Dendritic cell treated with granulocyte-macrophage colony-stimulating factor and Interleukin-4, amounts not matched to agents 40 ng/mL and 50 ng/mL, for 4 days (primary cell): Measurements from ENCODE around the gene CDK13.
A peak's percentile ranks its signal among the peaks of the same experiment; 100 is the strongest.

Source experiments
- H3K27ac Mint-ChIP-seq: one replicate; pipeline ENCODE4 v1.8.0; 2022; ENCODE audit warnings: mild to moderate bottlenecking, mixed read lengths
- H3K27me3 Mint-ChIP-seq: one replicate; pipeline ENCODE4 v1.8.0; 2022; ENCODE audit warnings: mild to moderate bottlenecking, mixed read lengths
- H3K36me3 Mint-ChIP-seq: one replicate; pipeline ENCODE4 v1.8.0; 2022; ENCODE audit warnings: low read depth, mixed read lengths
- H3K4me1 Mint-ChIP-seq: one replicate; pipeline ENCODE4 v1.8.0; 2022; ENCODE audit warnings: low read depth, mixed read lengths
- H3K4me3 Mint-ChIP-seq: one replicate; pipeline ENCODE4 v1.8.0; 2022; ENCODE audit warnings: mild to moderate bottlenecking, moderate library complexity, mixed read lengths
- H3K9me3 Mint-ChIP-seq: one replicate; pipeline ENCODE4 v1.8.0; 2022; ENCODE audit warnings: mixed read lengths
- intact Hi-C: fragments of 100-400 bp; cut with micrococcal nuclease; formaldehyde crosslinking; loops from one replicate; pipeline ENCODE4 v1.15.0; 2022

CDK13 gene

DNA sequence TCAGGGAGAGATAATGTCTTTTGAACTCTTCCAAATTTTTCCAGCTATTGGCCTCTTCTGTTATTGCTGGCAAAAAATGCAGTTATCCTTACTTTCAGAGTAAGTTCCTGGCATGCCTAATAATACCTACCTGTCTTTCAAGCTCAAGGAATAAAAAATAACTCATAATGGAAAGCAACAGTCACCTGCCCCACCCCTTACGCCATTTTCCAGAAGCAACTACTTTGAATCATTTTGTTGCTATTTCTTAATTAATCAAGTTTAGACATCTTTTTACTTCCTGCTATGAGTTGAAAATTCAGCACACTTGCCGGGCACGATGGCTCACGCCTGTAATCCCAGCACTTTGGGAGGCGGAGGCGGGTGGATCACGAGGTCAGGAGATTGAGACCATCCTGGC, 23.0 kb upstream of the CDK13 start:
- intact Hi-C loops, result no loop called here
- Mint-ChIP-seq H3K27me3 (peaks cover 2% of the 10 kb centered on the region), H3K4me3 (no peak overlapping the region), H3K27ac (no peak overlapping the region), H3K36me3 (no peaks in the 10 kb centered on the region), H3K9me3 (no peaks in the 10 kb centered on the region), H3K4me1 (no peaks in the 10 kb centered on the region)

DNA sequence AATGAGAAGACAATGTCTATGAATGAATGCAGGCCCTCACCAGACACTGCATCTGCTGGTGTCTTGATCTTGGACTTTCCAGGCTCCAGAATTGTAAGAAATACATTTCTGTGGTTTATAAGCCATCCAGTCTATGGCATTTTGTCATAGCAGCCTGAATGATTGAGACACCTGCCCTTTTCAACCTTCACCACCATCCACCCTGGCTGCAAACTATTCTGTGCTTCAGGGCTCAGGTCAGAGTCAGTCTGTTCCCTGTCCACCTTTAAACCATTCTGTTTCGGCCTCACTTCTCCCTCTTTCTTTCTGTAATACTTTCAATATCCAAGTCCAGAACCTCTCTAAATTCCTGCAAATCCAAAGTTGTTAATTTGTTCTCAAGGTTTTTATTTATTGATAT, 15.9 kb upstream of the CDK13 start:
- Mint-ChIP-seq H3K9me3 (no peaks in the 10 kb centered on the region), H3K36me3 (no peaks in the 10 kb centered on the region), H3K4me1 (peaks cover 5% of the 10 kb centered on the region), H3K4me3 (no peak overlapping the region), H3K27me3 (no peaks in the 10 kb centered on the region), H3K27ac (no peak overlapping the region)
- intact Hi-C loops, result no loop called here

DNA sequence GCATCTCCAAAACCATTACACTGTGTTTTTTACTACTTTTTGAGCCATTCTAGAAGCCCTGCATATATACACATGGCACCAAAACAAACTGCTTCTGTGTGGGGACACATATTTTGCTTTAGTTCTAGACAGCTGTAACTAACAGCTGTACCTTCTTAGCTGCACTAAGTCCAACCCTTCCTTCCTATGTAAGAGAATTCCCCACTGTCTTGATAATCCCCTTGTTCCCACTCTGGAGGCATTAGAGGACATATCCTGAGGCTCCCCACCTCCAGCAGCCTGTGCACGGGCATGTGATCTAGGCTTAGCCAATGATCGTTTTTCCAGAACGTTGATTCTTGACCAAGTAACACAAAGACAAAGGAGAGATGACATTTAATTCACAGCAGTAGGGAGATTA, 13.3 kb upstream of the CDK13 start:
- intact Hi-C loops, result no loop called here
- no peak overlapping the region for H3K27ac Mint-ChIP-seq
- peaks cover 5% of the 10 kb centered on the region for H3K4me1 Mint-ChIP-seq
- no peaks in the 10 kb centered on the region for H3K27me3 Mint-ChIP-seq
- no peaks in the 10 kb centered on the region for H3K36me3 Mint-ChIP-seq
- H3K4me3 Mint-ChIP-seq, result no peak overlapping the region
- H3K9me3 Mint-ChIP-seq, result no peaks in the 10 kb centered on the region

DNA sequence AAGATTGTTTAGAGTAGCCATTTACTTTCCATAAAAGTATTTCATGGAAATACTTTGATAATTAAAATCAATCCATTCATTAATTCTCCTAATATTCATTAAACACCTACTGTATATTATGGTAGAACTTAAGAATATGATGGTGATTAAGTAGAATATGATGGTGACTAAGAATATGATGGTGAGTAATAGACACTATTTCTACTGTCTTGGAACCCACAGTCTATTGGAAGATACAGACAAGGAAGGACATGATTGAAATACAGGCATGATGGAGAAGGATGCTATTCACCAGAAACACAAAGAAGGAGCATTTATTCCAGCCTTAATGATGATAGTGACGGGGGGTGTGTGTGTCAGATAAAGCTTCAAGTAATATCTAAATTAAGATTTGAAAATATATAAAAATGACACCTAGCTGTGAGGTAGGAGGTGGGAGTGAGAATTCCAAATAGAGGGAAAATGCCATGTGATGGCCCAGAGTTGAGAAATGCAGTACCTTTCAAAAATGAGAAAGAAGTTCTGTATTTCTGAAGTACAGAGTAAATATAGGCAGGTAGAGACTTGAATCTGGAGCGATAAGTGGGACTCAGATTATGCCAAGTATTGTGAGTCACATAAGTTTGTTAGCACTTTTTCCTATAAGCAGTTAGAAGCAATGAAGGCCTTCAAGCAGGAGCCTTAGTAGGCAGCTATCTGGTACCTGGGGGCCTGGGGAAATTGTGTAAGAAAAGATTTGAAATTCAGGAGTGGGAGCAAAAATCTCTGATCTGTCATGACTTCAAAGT, 12.5 kb upstream of the CDK13 start:
- intact Hi-C loops, result no loop called here
- no peaks in the 10 kb centered on the region for H3K27me3 Mint-ChIP-seq
- no peaks in the 10 kb centered on the region for H3K9me3 Mint-ChIP-seq
- no peak overlapping the region for H3K27ac Mint-ChIP-seq
- H3K4me3 Mint-ChIP-seq, result no peak overlapping the region
- H3K36me3 Mint-ChIP-seq, result no peaks in the 10 kb centered on the region
- peaks cover 5% of the 10 kb centered on the region for H3K4me1 Mint-ChIP-seq

- H3K27ac Mint-ChIP-seq, result no peak overlapping the region
- no peaks in the 10 kb centered on the region for H3K36me3 Mint-ChIP-seq
- peaks cover 1% of the 10 kb centered on the region for H3K4me1 Mint-ChIP-seq
- intact Hi-C loops, result no loop called here
- H3K27me3 Mint-ChIP-seq, result no peaks in the 10 kb centered on the region
- H3K9me3 Mint-ChIP-seq, result no peaks in the 10 kb centered on the region
- H3K4me3 Mint-ChIP-seq, result no peak overlapping the region
Measured at GRCh38 chr7:39942883-39943282, 7.2 kb upstream of the CDK13 start.

DNA sequence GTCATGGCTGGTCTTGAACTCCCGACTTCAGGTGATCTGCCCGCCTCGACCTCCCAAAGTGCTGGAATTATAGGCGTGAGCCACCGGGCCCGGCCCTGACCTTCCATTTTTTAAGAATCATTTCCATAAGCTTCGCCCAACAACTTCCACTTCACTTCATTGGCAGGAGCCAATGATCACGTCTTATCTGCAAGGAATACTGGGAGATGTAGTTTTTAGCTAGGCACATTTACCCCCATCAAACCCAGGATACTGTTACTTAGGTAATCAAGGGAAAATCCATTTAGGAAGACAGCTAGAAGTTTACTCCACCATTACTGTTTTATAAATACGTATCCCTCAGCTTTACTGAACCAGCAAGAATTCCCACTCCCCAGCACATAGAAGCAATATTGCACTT, 3.4 kb upstream of the CDK13 start:
- H3K4me3 Mint-ChIP-seq, result no peak overlapping the region
- intact Hi-C loops, result no loop called here
- H3K36me3 Mint-ChIP-seq, result peaks cover 20% of the 10 kb centered on the region
- H3K9me3 Mint-ChIP-seq, result no peaks in the 10 kb centered on the region
- H3K27ac Mint-ChIP-seq, result no peak overlapping the region
- H3K4me1 Mint-ChIP-seq, result peaks cover 9% of the 10 kb centered on the region
- H3K27me3 Mint-ChIP-seq, result no peaks in the 10 kb centered on the region

GRCh38 chr7:39948375-39948955, 1.6 kb upstream of the CDK13 start:
- Mint-ChIP-seq H3K4me3 (peak overlapping the region; percentile 92), H3K36me3 (peaks cover 27% of the 10 kb centered on the region), H3K27ac (peak overlapping the region; percentile 98), H3K27me3 (no peaks in the 10 kb centered on the region), H3K9me3 (no peaks in the 10 kb centered on the region), H3K4me1 (peaks cover 9% of the 10 kb centered on the region)
- intact Hi-C loops, result no loop called here

- Mint-ChIP-seq H3K27ac (peak overlapping the region; percentile 98), H3K27me3 (no peaks in the 10 kb centered on the region), H3K9me3 (no peaks in the 10 kb centered on the region), H3K36me3 (peaks cover 27% of the 10 kb centered on the region), H3K4me3 (peak overlapping the region; percentile 92), H3K4me1 (peaks cover 9% of the 10 kb centered on the region)
- intact Hi-C loops, result no loop called here
Measured at GRCh38 chr7:39948956-39949928, 814 bp upstream of the CDK13 start.

DNA sequence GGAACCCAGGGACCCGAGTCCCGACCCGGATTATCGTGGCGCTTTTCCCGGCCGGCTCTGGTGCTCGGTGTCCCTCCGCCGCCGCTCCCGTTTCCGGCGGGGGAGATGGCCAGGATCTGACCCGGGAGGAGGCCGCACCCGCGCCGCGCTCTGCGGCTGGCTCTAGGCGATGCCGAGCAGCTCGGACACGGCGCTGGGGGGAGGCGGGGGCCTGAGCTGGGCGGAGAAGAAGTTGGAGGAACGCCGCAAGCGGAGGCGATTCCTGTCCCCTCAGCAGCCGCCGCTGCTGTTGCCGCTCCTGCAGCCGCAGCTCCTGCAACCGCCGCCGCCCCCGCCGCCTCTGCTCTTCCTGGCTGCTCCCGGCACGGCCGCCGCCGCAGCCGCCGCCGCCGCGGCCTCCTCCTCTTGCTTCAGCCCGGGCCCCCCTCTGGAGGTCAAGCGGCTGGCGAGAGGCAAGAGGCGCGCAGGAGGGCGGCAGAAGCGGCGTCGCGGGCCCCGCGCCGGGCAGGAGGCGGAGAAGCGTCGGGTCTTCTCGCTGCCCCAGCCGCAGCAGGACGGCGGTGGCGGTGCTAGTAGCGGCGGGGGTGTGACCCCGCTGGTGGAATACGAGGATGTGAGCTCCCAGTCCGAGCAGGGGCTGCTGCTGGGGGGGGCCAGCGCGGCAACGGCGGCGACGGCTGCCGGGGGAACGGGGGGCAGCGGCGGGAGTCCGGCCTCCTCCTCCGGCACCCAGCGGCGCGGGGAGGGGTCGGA, 593 bp downstream of the CDK13 start:
- Mint-ChIP-seq H3K27ac (peak overlapping the region; percentile 98), H3K36me3 (peaks cover 31% of the 10 kb centered on the region), H3K4me1 (peaks cover 20% of the 10 kb centered on the region), H3K4me3 (peak overlapping the region; percentile 92), H3K27me3 (no peaks in the 10 kb centered on the region), H3K9me3 (no peaks in the 10 kb centered on the region)
- intact Hi-C loops, result loop anchor here (5.0 to 10.0 kb wide), 3 partner anchors 37 to 102 kb away; no protein-coding TSS in a partner anchor

- peak overlapping the region; percentile 97 for H3K4me3 Mint-ChIP-seq
- H3K27ac Mint-ChIP-seq, result peak overlapping the region; percentile 98
- peaks cover 27% of the 10 kb centered on the region for H3K4me1 Mint-ChIP-seq
- peaks cover 37% of the 10 kb centered on the region for H3K36me3 Mint-ChIP-seq
- no peaks in the 10 kb centered on the region for H3K9me3 Mint-ChIP-seq
- intact Hi-C loops, result loop anchor here (5.0 to 10.0 kb wide), 3 partner anchors 36 to 101 kb away; no protein-coding TSS in a partner anchor
- H3K27me3 Mint-ChIP-seq, result no peaks in the 10 kb centered on the region
Measured at GRCh38 chr7:39951226-39952194, 1.5 kb downstream of the CDK13 start.

- intact Hi-C loops, result loop anchor here (5.0 to 10.0 kb wide), 3 partner anchors 35 to 100 kb away; no protein-coding TSS in a partner anchor
- peak overlapping the region; percentile 98 for H3K27ac Mint-ChIP-seq
- peaks cover 33% of the 10 kb centered on the region for H3K4me1 Mint-ChIP-seq
- peaks cover 43% of the 10 kb centered on the region for H3K36me3 Mint-ChIP-seq
- no peaks in the 10 kb centered on the region for H3K9me3 Mint-ChIP-seq
- H3K4me3 Mint-ChIP-seq, result peak overlapping the region; percentile 97
- no peaks in the 10 kb centered on the region for H3K27me3 Mint-ChIP-seq
Measured at GRCh38 chr7:39952374-39952773, 2.3 kb downstream of the CDK13 start.

- Mint-ChIP-seq H3K27me3 (no peaks in the 10 kb centered on the region), H3K4me3 (peak overlapping the region; percentile 62), H3K9me3 (no peaks in the 10 kb centered on the region), H3K27ac (no peak overlapping the region), H3K4me1 (peaks cover 34% of the 10 kb centered on the region), H3K36me3 (peaks cover 43% of the 10 kb centered on the region)
- intact Hi-C loops, result loop anchor here (5.0 to 10.0 kb wide), 3 partner anchors 34 to 99 kb away; no protein-coding TSS in a partner anchor
Measured at GRCh38 chr7:39952803-39953202, 2.7 kb downstream of the CDK13 start.
